ENCODE results near the gene FHAD1.
A peak's percentile ranks its signal among the peaks of the same experiment; 100 is the strongest.

Gene FHAD1

DNA sequence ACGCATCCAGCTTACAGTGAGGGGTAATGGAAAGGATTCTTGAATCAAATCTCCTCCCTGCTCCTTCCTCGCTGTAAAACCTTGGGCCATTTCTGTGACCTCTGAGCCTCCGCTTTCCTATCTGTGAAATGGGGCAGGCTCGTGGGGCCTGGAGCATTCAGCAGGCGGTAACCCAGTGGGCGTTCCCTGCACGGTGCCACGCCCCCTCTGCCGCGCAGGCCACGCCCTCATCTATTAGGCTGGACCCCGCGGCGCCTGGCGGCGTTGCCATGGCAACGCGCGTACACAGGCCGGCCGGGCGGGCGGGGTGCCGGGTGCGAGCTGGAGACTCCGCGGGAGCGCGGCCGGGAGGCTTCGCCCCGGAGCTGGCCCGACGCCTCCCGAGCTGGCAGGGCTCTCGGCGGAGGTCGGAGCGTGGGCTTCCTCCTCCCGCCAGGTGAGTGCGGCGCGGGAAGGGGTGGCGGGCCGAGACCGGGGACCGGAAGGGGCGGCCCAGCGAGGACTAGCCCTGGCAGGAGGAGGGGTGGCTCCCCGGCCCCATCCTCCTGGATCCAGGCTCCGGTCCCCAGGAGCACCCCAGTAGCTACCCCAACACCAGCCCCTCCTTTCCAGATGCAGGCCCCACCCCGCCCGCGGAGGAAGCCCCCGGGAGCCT is at the start of gene FHAD1:
Gene FHAD1, plus strand, starts transcription at position 264 of the 655 bp plus-strand sequence. CDS start 4,562 bp downstream, outside the sequence.
- peak; percentile 45 for DNase-seq

DNA sequence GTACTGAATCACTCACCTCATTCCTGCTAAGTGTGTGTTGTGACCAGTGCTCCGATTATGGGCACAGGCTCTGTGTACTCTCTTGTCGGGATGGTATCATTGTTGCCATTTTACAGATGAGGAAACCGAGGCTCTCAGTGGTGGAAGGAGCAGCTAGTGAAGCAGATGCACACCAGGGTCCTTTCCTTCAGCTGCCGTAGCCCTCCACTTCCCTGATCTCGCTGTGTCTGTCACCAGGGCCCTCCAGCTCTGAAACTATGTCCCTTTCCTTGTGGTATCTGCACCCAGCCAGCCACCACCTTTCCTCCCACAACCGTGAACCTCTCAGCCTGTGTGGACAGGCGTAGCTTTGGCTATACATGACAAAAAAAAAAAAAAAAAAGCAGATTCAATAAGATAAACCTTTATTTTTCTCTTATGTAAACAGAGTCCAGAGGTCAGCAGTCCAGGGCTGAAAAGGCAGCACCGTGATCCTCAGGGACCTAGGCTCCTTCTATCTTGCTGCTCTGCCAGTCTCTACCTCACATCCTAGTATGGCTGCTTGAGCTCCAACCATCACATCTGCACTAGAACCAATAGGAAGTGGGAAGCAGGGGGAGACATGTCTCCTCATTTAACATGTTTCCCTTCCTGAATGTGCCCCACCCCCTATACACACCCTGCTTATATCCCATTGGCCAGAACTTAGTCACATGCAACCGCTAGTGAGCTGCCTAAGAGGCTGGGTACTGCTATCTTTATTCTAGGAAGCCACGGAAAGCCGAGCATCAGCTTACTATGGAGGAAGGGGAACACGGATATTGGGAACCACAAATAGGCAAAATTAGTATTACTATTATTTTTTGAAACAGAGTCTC is 49.2 kb upstream of the FHAD1 start:
- no peak for DNase-seq

DNA sequence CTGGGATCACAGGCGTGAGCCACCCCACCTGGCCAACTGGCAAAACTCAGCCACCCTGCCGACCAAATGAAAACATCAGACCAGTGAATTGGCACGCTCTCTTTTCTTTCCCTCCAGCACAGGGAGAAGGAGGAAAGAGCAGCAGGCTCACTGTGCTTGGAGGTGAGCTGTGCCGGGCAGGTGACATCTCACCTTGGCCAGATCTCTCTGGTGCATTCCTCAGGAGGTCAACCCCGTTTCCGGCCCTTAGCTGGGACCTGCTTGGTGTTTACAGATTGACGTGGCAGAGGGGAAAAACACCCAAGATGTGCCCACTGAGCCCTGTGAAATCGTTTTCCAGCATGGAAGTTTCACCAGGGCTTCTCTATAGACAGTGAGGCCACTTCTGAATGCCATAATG is 48.3 kb upstream of the FHAD1 start:
- DNase-seq = no peak

DNA sequence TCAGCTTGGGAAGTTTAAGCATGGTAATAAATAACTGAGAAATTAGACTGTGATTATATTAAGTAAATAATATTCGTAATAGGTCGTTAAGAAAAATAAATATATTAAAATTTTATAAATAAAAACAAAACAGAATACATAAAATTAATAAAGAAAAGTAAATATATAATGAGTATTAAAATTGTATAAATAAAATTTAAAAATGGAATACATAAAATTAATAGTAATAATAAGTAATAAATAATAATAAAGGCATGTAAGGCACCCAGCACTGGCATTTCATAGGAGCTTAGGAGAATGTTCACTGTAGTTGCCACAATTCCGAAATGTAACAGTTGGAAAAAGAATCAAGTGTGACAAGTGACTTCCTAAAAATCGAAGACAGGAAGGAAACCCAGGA is 45.8 kb upstream of the FHAD1 start:
- DNase-seq = no peak

DNA sequence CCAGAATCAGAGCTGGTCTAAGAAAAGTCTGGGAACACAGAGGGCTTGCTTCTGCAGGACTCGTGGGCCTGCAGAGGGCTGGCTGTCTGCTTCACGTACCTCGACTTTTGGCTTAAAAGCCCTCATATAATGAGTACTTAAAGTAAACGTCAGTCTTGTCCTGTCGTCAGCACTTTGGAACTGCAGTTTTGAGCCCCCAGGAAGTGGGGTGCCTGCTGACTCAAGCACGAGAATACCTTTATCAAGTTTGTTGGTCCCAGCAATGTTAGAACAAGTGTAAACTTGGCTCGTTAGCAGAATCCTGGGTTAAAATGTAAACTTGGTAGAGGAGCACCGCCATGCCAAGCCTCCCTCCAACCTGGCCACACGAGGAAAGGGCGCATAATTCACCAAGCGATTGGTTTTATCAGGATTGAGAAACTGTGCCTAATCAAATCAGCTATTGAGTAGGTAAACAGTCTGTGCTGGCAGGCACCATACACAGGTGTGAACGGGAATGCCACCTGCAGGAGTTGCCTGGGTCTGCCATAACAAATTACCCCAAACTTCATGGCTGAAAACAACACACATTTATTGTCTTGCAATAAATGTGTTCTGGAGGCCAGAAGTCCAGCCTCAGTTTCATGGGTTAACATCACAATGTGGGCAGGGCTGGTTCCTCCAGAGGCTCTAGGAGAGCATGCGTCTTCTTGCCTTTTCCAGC is 45.0 kb upstream of the FHAD1 start:
- no peak for DNase-seq

DNA sequence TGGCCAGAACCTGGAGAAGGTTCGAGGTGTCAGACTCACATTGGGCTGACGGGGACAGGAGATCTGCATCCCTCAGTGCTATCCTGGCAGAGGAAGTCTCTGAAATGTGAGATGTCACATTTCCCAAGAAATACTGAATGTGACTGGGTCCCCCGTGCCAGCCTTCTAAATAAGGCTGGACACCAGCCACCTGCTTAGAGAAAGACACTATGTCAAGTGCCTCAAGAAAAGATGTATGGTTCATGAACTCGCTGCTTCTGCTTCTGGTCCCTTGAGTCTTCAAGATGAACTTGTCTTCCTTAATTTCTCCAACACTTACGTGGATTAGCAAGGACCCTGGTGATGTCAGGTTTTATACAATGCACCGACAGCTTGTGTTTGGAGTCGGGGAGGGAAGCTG is 42.1 kb upstream of the FHAD1 start:
- DNase-seq = no peak

DNA sequence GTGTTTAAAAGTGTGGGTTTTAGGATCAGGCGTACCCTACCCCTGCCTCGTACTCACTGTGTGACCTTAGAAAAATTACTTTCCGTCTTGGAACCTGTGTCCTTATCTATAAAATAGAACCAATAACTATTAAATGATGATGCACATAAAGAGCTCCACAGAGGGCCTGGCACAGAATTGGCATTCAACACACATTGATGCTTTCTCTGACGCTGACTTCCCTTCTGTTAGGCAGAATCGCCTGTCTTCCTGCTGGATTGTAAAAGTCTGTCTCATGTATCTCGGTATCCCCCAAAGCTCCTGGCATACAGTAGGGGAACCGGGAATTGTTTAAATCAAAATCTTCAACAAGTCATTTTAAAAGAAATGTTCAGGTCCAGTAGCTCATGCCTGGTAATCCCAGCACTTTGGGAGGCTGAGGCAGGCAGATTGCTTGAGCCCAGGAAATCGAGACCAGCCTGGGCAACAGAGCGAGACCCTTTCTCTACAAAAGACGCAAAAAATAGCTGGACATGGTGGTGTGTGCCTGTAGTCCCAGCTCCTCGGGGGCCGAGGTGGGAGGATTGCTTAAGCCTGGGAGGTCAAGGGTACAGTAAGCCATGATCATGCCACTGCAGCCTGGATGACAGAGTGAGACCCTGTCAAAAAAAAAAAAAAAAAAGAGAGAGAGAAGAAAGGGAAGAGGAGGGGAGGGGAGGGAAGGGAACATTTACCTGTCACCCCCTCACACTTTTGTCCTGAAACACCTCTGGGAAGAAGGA is 41.3 kb upstream of the FHAD1 start:
- no peak for DNase-seq

DNA sequence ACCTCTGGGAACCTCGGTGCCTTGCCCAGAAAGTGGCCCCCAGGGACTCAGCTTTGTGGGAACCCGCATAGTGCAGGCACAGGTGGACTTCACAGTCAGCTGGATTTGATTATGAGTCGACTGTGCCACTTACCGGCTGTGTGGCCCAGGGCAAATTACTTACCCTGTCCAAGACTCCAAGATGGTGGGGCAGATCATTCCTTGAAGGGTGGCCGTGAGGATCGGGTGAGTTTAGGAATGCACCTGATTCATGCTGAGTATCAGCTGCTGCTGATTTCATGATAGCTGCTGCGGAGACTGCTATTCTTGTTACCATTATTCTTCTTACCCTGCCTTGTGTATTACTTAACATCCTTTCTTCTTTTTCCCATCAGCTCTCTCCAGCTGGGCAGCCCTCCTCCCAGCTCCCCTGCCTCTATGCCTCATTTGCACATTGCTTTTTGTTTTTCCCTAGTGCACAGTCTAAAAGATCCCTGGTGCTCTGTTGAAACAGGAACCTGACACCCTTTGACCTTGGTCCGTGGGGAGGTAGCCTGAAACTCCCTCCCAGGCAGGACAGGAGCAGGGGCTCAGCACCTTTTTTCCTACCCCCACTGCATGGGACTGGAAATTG is 40.5 kb upstream of the FHAD1 start:
- no peak for DNase-seq

DNA sequence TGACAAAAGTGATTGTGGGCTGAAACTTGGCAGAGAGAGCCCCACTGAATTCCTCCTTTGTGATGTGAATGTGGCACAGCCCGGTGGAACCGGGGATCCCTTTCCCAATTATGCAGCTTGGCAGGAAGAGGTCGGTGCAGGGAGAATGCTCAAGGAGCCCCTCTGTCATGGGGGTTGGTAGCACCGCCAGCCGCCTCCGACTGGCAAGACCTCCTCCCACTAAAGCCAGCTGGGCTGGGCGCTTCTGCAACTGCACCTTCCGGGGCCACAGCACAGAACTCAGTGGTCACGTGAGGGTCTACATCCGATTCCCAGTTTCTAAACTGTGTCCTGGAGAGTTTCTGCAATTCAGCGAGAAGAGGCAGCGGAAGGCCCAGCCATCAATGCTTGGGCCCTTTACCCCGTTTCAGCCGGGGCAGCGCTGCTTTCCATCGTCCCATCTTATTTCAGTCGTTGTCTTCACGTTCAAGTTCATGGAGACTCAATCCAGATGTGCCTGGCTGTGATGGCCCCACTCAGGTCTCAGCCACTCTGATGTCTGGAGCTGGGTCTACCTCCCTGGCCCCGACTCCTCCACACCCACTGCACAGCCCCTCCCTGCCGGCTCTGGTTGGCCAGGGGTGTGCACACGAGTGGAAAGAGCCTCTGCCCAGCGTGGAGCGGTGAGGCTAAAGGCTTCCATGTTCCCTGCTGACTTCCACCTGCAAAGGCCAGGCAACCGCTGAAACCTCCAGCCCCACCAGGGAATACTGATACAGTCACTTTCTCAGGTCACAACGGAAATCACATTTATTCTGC is 39.8 kb upstream of the FHAD1 start:
- DNase-seq = no peak

DNA sequence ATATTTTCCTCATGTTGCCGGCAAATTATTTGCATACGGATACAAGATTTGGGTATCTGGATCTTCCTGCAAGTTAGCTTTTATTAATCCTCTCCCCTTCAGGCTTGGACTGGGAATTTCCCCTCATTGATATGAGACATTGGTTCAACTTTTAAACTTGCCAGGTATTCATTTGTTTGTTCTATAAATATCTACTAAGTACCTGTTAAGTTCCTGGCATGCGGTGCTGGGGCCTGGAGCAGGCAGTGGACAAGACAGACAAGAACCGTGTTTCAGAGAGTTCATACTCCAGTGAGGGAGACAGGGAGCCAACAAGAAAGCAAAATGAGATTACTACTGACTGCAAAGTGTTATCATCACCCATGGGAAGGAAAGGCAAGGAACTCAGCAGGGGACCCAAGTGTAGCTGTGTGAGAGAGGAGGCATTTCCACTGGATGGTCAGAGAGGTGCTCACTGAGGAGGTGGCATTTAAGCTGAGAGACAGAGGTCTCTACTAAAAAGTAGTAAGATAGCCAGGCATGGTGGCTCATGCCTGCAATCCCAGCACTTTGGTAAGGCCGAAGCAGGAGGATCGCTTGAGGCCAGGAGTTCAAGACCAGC is 39.1 kb upstream of the FHAD1 start:
- no peak for DNase-seq

DNA sequence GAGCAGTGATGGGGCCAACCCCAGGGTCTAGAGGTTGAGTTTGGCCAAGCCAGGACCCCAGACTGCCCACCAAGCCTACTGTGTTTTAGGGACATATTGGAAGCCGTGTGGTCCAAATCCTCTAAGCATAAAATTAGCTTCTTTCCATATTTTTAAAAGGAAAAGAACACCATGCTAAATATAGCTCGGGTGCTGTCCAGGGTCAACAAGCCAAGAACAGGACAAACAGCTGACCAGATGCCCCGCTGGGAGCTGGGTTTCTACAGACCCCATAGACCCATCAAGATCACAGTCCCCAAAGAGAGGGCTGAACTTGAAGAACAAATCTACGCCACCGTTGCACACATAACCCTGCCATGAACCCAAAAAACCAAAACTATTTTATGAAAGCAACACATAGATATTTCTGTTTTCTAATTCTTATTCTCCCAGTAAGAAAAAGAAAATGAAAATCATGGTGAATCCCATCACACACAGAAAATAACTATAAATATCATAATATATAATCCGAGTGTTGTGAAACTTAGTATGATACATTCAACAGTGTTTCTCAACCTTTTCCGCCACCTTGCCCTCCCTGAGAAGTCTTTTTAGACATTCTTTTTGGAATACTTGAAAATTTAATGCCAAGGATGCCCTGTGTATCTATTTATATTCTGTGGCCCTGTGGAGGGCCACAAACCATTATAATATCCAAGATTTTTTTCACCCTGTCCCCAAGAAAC is 36.2 kb upstream of the FHAD1 start:
- DNase-seq = no peak

DNA sequence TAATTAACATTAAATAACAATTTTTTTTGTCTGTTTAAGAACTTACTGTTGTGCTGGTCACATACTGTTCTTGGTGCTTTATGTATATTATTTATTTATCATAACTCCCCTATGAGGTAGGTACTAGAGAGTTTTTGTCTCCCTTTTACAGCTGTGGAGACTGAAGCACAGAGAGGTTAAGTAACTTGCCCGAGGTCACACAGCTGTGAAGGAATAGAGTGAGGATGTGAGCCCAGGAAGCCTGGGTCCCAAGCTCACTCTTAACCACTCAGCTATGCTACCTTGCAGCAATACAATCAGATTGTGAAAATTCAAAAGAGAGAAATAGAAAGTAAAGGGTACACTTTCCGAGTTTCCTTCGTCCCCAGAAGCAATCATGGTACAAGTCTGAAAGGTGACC is 35.6 kb upstream of the FHAD1 start:
- DNase-seq = no peak

DNA sequence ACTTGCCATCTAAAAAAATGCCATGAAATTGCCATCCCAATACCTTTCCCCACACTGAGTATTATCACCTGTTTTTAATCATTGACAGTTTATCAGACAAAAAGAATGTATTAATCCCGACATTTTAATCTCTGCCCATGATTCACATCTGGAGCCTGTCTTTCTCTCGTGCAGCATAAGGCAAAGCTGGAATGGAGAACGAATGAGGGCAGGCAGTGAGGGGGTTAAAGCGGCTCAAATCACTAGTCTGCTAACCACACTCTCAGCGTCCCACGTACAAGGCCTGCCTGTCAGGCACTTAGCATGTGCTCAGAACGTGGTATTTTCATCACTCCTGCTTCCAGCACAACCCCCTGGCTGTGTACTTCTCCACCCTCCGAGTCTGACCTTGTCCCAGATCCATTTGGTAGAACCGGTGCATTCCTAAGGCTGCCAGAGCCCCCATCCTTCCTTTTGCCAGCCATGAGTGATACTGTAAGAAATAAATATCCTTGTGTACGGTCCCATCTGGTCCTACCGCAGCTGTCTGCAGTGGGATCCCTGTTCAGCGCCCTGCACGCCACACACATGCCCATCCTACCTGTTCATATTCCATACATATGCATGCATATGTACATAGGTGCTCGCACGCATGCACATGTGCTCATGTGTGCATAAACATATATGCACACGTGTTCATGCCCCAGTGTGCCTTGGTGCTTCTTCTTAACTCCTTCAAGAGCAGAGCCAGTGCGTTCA is 34.6 kb upstream of the FHAD1 start:
- DNase-seq = peak; percentile 32

DNA sequence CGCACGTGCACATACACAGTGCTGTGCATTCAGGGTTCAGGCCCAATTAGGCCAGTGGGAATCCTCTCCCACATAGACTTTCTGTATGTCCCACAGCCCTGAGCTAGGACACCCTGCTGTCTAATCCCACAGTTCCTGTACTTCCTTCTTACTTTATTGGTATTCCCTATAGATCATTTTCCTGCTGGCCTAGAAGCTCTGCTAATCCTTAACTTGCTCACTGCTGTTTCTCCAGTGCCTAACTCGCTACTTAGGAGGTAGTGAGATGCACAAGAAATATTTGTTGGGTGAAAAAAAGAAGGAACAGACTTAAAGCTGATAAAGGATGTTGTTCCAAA is 34.1 kb upstream of the FHAD1 start:
- DNase-seq = no peak

DNA sequence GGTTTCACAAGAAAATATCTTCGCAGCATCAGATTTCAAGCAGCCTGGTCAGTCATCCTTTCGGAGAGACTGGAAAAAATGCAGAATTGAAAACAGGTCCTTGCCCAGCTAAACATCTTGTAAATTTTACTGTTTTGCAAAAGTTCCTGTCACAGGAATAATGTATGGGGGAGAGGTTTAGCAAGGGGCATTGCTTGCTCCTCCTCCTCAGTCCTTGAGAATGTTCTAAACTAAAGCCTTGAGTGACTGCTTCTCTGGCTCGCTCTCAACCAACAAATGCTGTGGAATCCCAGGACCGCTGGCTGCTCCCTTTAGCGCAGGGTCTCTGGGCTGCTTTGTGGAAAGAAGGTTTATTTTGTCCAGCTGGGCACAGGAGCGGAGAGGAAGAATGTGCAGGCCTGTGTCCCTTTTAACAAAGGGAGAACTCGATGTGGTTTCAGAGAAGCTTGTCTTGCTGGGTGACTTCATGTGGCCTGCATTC is 33.6 kb upstream of the FHAD1 start:
- DNase-seq = peak; percentile 29

DNA sequence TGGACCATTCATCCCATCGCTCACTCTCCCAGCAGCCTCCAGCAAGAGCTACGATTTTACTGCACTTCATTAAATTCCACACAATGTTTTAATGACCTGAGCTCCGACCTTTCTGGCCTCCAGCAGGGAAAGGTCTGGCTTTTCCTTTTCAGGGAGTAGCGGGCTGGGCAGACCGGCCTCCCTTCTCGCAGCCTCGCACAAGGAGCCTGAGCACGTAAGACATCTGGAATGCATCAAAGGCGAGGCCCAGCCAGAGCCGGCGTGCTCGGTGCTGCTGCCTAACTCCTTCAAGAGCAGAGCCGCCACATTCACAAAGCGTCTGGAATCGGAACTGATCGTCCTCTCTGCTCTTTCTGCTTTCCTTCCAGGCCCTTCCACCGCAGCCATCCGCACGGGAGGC is 32.5 kb upstream of the FHAD1 start:
- DNase-seq = peak; percentile 74

DNA sequence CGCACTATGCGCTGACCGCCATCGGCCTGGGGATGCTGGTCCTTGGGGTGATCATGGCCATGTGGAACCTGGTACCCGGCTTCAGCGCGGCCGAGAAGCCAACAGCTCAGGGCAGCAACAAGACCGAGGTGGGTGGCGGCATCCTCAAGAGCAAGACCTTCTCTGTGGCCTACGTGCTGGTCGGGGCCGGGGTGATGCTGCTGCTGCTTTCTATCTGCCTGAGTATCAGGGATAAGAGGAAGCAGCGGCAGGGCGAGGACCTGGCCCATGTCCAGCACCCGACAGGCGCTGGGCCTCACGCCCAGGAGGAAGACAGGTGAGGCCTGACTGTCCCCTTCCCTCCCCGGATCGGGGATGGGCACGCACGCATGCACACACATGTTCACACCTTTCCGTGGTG is 31.9 kb upstream of the FHAD1 start:
- DNase-seq = no peak

DNA sequence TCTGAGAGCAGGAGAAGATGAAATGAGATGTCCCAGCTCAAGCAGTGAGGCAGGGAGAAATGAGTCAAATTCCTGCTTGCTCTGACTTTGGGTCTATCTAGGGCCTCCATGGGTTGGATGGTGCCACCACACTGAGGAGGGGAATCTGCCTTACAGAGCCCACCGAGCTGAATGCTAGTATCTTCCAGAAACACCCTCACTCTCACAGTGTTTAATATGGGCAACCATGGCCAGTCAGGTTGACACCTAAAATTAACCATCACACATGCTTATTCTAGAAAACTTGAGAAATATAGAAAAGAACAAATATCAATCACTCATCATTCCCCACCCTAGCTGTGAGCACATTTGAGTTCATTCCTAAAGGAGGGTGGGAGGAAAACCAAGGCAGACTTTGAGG is 29.4 kb upstream of the FHAD1 start:
- no peak for DNase-seq

Data from fibroblast of skin of right quadriceps (primary cell).